H9 (cell line): ENCODE results near the gene COX6B1. TPM values are rescaled to one million over a fixed set of nuclear protein-coding genes. Genes with fewer than 3 reads are reported as not detected.

Experiments used
- DNase-seq: peaks from one replicate; pipeline ENCODE4 v3.0.0-alpha.2; 2017
- H2AFZ ChIP-seq: one replicate; pipeline ENCODE4 v1.6.1; 2013; ENCODE audit warnings: mild to moderate bottlenecking, low read length, control low read depth, moderate library complexity
- H2AK5ac ChIP-seq: 2 replicates; pipeline ENCODE4 v1.6.1; 2013; ENCODE audit warnings: low read length, control low read depth, mixed read lengths; ENCODE audit not compliant: insufficient read length
- H2BK120ac ChIP-seq: one replicate; pipeline ENCODE4 v1.6.1; 2013; ENCODE audit warnings: low read depth, mild to moderate bottlenecking, low read length, control low read depth, inconsistent platforms; ENCODE audit not compliant: poor library complexity, severe bottlenecking
- H2BK12ac ChIP-seq: 2 replicates; pipeline ENCODE4 v1.6.1; 2013; ENCODE audit warnings: low read length, control low read depth, mixed read lengths, low read depth; ENCODE audit not compliant: insufficient read length
- H2BK15ac ChIP-seq: 2 replicates; pipeline ENCODE4 v1.6.1; 2013; ENCODE audit warnings: low read depth, low read length, control low read depth
- H2BK20ac ChIP-seq: one replicate; pipeline ENCODE4 v1.6.1; 2013; ENCODE audit warnings: low read depth, mild to moderate bottlenecking, low read length, control low read depth, inconsistent platforms; ENCODE audit not compliant: poor library complexity, severe bottlenecking
- H2BK5ac ChIP-seq: 2 replicates; pipeline ENCODE4 v1.6.1; 2013; ENCODE audit warnings: low read length, control low read depth, mixed read lengths; ENCODE audit not compliant: insufficient read length
- H3K14ac ChIP-seq: 2 replicates; pipeline ENCODE4 v1.6.1; 2013; ENCODE audit warnings: low read length, control low read depth; ENCODE audit not compliant: insufficient read depth
- H3K18ac ChIP-seq: 2 replicates; pipeline ENCODE4 v1.6.1; 2013; ENCODE audit warnings: low read depth, mild to moderate bottlenecking, mixed read lengths, low read length, control low read depth; ENCODE audit not compliant: insufficient read length
- H3K23ac ChIP-seq: 2 replicates; pipeline ENCODE4 v1.6.1; 2013; ENCODE audit warnings: low read length, control low read depth, mixed read lengths, low read depth; ENCODE audit not compliant: insufficient read length
- H3K23me2 ChIP-seq: 2 replicates; pipeline ENCODE4 v1.6.1; 2013; ENCODE audit warnings: low read depth, mild to moderate bottlenecking, mixed read lengths, low read length, control low read depth; ENCODE audit not compliant: insufficient read length, poor library complexity, severe bottlenecking
- H3K27ac ChIP-seq: 2 replicates; pipeline ENCODE4 v1.5.1; 2013; ENCODE audit warnings: low read length, control low read depth, mixed read lengths, low read depth; ENCODE audit not compliant: insufficient read length
- H3K27me3 ChIP-seq: 2 replicates; pipeline ENCODE4 v1.6.1; 2013; ENCODE audit warnings: low read length, control low read depth, inconsistent platforms; ENCODE audit not compliant: insufficient read depth
- H3K4ac ChIP-seq: 2 replicates; pipeline ENCODE4 v1.6.1; 2013; ENCODE audit warnings: low read depth, mild to moderate bottlenecking, control low read depth, inconsistent platforms, low read length, moderate library complexity
- H3K4me1 ChIP-seq: 2 replicates; pipeline ENCODE4 v1.6.1; 2013; ENCODE audit warnings: low read length, control low read depth, inconsistent platforms; ENCODE audit not compliant: insufficient read depth
- H3K4me2 ChIP-seq: 2 replicates; pipeline ENCODE4 v1.6.1; 2013; ENCODE audit warnings: low read length, control low read depth, mixed read lengths; ENCODE audit not compliant: insufficient read length, insufficient read depth
- H3K56ac ChIP-seq: 2 replicates; pipeline ENCODE4 v1.6.1; 2013; ENCODE audit warnings: low read depth, mild to moderate bottlenecking, mixed read lengths, low read length, control low read depth; ENCODE audit not compliant: insufficient read length
- H3K79me1 ChIP-seq: 2 replicates; pipeline ENCODE4 v1.6.1; 2013; ENCODE audit warnings: low read depth, mild to moderate bottlenecking, moderate library complexity, low read length, control low read depth, inconsistent platforms; ENCODE audit not compliant: insufficient read depth, poor library complexity, severe bottlenecking
- H3K79me2 ChIP-seq: 2 replicates; pipeline ENCODE4 v1.6.1; 2013; ENCODE audit warnings: low read length, control low read depth, inconsistent platforms; ENCODE audit not compliant: insufficient read depth
- H3K9ac ChIP-seq: 2 replicates; pipeline ENCODE4 v1.6.1; 2013; ENCODE audit warnings: low read length, control low read depth, mixed read lengths; ENCODE audit not compliant: insufficient read length; ENCODE audit errors: extremely low read depth
- H3K9me3 ChIP-seq: one replicate; pipeline ENCODE4 v1.6.1; 2013; ENCODE audit warnings: low read depth, low read length, inconsistent platforms; ENCODE audit not compliant: control insufficient read depth
- H3T11ph ChIP-seq: one replicate; pipeline ENCODE4 v1.6.1; 2013; ENCODE audit warnings: mild to moderate bottlenecking, low read length, control low read depth, inconsistent platforms
- H4K20me1 ChIP-seq: one replicate; pipeline ENCODE4 v1.6.1; 2013; ENCODE audit not compliant: control insufficient read depth, insufficient read length, insufficient read depth
- H4K5ac ChIP-seq: 2 replicates; pipeline ENCODE4 v1.6.1; 2013; ENCODE audit warnings: low read depth, mild to moderate bottlenecking, mixed read lengths, low read length, control low read depth; ENCODE audit not compliant: insufficient read length
- H4K8ac ChIP-seq: replicated peaks from 2 replicates; pipeline ENCODE4 v1.6.1; 2013; ENCODE audit warnings: low read length, control low read depth, mixed read lengths, low read depth; ENCODE audit not compliant: insufficient read length
- H4K91ac ChIP-seq: 2 replicates; pipeline ENCODE4 v1.6.1; 2013; ENCODE audit warnings: low read depth, mild to moderate bottlenecking, moderate library complexity, mixed read lengths, low read length, control low read depth; ENCODE audit not compliant: insufficient read length
- H3K27ac Mint-ChIP-seq, 3 experiments: 2 replicates in 2 of 3; 3 replicates in 1 of 3; pipeline ENCODE4 v1.8.0; 2020 to 2021; ENCODE audit warnings: mixed read lengths in 3 of 3, mild to moderate bottlenecking in 1 of 3, moderate library complexity in 1 of 3
- H3K27me3 Mint-ChIP-seq: 2 replicates; pipeline ENCODE4 v1.8.0; 2021; ENCODE audit warnings: low read depth, mild to moderate bottlenecking, moderate library complexity, mixed read lengths
- H3K36me3 Mint-ChIP-seq, 3 experiments: 2 replicates in 2 of 3; 3 replicates in 1 of 3; pipeline ENCODE4 v1.8.0; 2020 to 2021; ENCODE audit warnings: low read depth in 3 of 3, mixed read lengths in 3 of 3; ENCODE audit not compliant: insufficient read depth in 1 of 3
- H3K4me1 Mint-ChIP-seq, 2 experiments: 2 replicates each; pipeline ENCODE4 v1.8.0; 2020; ENCODE audit warnings: mixed read lengths in 2 of 2
- H3K4me3 Mint-ChIP-seq, 2 experiments: 2 replicates in 1 of 2; 3 replicates in 1 of 2; pipeline ENCODE4 v1.8.0; 2020 to 2021; ENCODE audit warnings: mild to moderate bottlenecking in 2 of 2, mixed read lengths in 2 of 2, moderate library complexity in 1 of 2
- H3K9me3 Mint-ChIP-seq, 2 experiments: 2 replicates in 1 of 2; 3 replicates in 1 of 2; pipeline ENCODE4 v1.8.0; 2020; ENCODE audit warnings: mild to moderate bottlenecking in 2 of 2, mixed read lengths in 2 of 2, moderate library complexity in 1 of 2
- WGBS: extraction: QIAGEN DNeasy Blood & Tissue Kit; methylation state at CpG from one replicate; pipeline ENCODE4 v1.1.7; 2013; ENCODE audit warnings: missing lambda C conversion rate, low lambda C conversion rate, mixed read lengths; ENCODE audit not compliant: insufficient read length; ENCODE audit errors: extremely low coverage; 5-methylcytosine and 5-hydroxymethylcytosine counted together
- long read RNA-seq: library from polyadenylated mRNA; unstranded; transcript quantifications from one replicate; pipeline ENCODE4 v2.0.0, GENCODE V29; 2020
- total RNA-seq: library from RNA; stranded (reverse); gene quantifications from 2 replicates; pipeline ENCODE4 v1.2.1, GENCODE V29; 2021
- TF ChIP-seq, protein P1 (sequence below): fragments of 200-600 bp; sonication (generic); conservative IDR thresholded peaks from 3 replicates; pipeline ENCODE4 v1.8.0; 2021; ENCODE audit warnings: antibody characterized with exemption, mild to moderate bottlenecking

COX6B1 gene, protein sequence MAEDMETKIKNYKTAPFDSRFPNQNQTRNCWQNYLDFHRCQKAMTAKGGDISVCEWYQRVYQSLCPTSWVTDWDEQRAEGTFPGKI
- 422 and 432 TPM in 2 replicates for total RNA-seq
- long read RNA-seq, transcript COX6B1-201 (4 exons, 667 nt) = major isoform, 81 of 85 reads
- long read RNA-seq, partial matches to known transcripts = 2 of 85 reads
- long read RNA-seq, other reads (novel, unspliced or antisense) = 2 of 85 reads

DNA sequence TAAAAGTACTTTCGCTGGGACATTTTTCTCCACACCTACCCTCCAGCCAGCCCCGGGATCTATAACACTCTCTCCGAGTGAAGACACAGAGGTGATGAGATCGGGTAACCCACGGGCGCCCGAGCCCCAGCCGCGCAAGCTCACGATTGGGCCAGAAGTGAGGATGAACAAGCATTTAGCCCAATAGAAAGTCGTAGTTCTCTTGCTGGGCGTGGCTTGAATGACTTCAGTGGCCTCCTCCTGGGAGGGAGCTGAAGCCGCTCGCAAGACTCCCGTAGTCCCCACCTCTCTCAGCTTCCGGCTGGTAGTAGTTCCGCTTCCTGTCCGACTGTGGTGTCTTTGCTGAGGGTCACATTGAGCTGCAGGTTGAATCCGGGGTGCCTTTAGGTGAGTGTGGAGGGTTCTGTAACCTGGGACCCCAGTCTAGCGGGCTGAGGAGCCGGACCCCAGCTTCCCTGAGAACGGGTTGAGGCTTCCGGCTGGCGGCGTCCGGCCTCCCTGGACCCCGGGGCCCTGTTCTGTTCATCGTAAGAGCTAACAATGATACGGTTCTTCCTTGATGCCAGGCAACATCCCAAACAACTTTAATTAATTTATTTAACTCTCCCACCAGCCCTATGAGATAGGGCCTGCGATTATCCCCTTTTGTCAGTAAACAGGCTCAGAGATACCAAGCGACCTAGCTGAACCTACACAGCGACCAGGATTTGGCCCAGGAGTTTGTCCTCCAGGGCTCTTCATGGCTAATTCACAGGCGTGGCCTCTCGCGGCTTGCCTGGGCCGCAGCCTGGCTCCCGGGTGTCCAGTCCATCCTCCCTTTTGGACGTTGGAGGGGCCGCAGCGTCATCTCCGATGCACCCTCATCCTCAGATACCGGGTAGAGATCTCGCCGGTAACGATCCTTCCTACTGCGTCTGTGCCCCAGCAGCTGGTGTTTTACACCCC lies at the start of gene COX6B1:
COX6B1 (plus strand) TSS at position 307 of the 945 bp plus-strand sequence. CDS start 2,921 bp downstream, outside the sequence.
- TF ChIP-seq, protein P1, sequence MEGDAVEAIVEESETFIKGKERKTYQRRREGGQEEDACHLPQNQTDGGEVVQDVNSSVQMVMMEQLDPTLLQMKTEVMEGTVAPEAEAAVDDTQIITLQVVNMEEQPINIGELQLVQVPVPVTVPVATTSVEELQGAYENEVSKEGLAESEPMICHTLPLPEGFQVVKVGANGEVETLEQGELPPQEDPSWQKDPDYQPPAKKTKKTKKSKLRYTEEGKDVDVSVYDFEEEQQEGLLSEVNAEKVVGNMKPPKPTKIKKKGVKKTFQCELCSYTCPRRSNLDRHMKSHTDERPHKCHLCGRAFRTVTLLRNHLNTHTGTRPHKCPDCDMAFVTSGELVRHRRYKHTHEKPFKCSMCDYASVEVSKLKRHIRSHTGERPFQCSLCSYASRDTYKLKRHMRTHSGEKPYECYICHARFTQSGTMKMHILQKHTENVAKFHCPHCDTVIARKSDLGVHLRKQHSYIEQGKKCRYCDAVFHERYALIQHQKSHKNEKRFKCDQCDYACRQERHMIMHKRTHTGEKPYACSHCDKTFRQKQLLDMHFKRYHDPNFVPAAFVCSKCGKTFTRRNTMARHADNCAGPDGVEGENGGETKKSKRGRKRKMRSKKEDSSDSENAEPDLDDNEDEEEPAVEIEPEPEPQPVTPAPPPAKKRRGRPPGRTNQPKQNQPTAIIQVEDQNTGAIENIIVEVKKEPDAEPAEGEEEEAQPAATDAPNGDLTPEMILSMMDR = no peak
- Histone ChIP-seq H2BK120ac (no peak within 1 kb of the TSS), H3K79me2 (peaks cover 4% of the 10 kb centered on the region; the same call in 1 of the 2 replicates), H3K79me1 (no peaks in the 10 kb centered on the region), H3T11ph (no peak within 1 kb of the TSS), H3K23ac (no peak within 1 kb of the TSS), H2BK15ac (no peak within 1 kb of the TSS), H4K8ac (no peak within 1 kb of the TSS), H2BK5ac (no peak within 1 kb of the TSS), H2AFZ (no peak within 1 kb of the TSS), H2AK5ac (no peak within 1 kb of the TSS), H3K4me2 (peak within 1 kb of the TSS; percentile 71), H3K27ac (no peak within 1 kb of the TSS), H3K4me1 (peaks cover 4% of the 10 kb centered on the region; the same call in 1 of the 2 replicates), H3K4ac (no peak within 1 kb of the TSS), H3K23me2 (peaks cover 18% of the 10 kb centered on the region), H3K18ac (no peak within 1 kb of the TSS), H2BK20ac (no peak within 1 kb of the TSS), H3K9me3 (no peaks in the 10 kb centered on the region), H4K20me1 (no peaks in the 10 kb centered on the region), H3K27me3 (no peaks in the 10 kb centered on the region; the same call in 1 of the 2 replicates), H3K9ac (peak within 1 kb of the TSS; percentile 56), H4K5ac (no peak within 1 kb of the TSS), H2BK12ac (no peak within 1 kb of the TSS), H3K14ac (no peak within 1 kb of the TSS), H4K91ac (no peak within 1 kb of the TSS), H3K56ac (no peak within 1 kb of the TSS)
- no CpG with 5 or more reads among the region's 46 CpGs for WGBS
- H3K36me3 Mint-ChIP-seq = peaks cover 14 to 20% (median 17%) of the 10 kb centered on the region in 3 experiments
- DNase-seq = peak; percentile 97
- H3K9me3 Mint-ChIP-seq = no peaks in the 10 kb centered on the region; a peak in 2 of 5 replicates
- H3K4me1 Mint-ChIP-seq = peaks cover 16 to 21% of the 10 kb centered on the region in 2 experiments
- H3K4me3 Mint-ChIP-seq = peak within 1 kb of the TSS; percentile 97 to 99
- peaks cover 20% of the 10 kb centered on the region for H3K27me3 Mint-ChIP-seq
- H3K27ac Mint-ChIP-seq = peak within 1 kb of the TSS; percentile 20 to 95 (median 60)
